ENCODE data around the gene CPSF4L.

The CPSF4L gene

DNA sequence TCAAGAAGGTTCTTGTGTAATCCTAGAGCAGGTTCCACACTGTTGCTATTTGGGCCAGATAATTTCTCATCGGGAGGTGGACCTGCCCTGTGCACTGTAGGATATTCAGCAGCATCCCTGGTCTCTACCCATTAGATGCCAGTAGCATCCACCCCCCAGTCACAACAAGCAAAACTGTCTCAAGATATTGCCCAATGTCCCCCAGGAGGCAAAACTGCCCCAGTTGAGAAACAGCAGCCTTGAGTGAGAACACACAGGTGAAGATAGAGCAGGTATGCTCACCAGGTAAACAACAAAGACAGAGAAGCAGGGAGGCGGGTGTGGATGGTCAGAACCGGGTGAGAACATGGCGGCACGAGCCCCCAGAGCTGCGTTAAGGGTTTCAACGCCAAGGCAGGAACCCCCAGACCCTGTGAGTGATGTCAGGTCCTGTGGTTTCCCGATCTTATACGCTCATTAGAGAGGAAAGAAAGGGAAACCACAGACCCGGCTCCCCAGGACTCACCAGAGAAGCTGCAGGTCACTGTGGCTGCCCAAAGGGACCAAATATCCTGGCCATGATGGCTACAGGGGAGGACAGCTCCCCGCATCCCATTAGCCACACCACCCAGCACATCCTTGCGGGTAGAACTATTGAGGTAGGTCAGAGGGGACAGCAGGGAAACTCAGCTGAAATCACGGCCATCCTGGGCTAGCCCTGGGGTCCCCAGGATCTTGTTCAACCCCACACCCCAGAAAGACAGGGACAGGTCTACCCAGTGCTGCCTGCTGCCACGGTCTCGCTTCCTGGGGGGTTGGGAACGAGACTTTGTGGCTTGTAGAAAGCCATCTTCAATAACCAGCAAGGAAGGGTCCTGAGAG, 28.9 kb upstream of the CPSF4L start:
- no peak for DNase-seq (ENCODE audit: low read depth in 3 of 3, low spot score in 1 of 3)

GRCh38 chr17:73289549-73290254, 28.0 kb upstream of the CPSF4L start:
- DNase-seq (ENCODE audit: low read depth in 3 of 3, low spot score in 1 of 3) = no peak

- DNase-seq (ENCODE audit: low read depth in 3 of 3, low spot score in 1 of 3) = no peak
Observed at GRCh38 chr17:73288534-73289302, 27.0 kb upstream of the CPSF4L start.

DNA sequence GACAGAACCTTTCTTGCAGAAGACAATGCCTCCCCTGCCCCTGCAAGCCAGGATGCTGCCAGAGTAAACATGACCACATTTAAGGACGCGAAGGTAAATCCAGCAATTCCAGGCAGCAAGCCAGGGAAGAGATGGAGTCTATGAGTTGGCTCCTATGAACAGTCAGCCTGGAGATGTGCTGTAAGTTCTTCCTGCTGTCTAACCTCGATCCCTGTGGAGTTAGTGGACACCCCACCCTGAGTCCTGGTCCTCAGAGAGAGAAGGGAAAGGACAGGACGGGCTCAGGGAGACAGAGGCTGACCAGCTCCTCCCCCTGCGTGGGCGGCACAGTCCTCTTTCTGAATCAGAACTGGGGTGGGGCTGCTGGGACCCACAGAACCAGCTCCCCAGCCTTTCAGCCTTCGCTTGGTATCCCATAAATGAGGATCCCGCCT, 25.2 kb upstream of the CPSF4L start:
- DNase-seq (ENCODE audit: low read depth in 3 of 3, low spot score in 1 of 3) = no peak

DNA sequence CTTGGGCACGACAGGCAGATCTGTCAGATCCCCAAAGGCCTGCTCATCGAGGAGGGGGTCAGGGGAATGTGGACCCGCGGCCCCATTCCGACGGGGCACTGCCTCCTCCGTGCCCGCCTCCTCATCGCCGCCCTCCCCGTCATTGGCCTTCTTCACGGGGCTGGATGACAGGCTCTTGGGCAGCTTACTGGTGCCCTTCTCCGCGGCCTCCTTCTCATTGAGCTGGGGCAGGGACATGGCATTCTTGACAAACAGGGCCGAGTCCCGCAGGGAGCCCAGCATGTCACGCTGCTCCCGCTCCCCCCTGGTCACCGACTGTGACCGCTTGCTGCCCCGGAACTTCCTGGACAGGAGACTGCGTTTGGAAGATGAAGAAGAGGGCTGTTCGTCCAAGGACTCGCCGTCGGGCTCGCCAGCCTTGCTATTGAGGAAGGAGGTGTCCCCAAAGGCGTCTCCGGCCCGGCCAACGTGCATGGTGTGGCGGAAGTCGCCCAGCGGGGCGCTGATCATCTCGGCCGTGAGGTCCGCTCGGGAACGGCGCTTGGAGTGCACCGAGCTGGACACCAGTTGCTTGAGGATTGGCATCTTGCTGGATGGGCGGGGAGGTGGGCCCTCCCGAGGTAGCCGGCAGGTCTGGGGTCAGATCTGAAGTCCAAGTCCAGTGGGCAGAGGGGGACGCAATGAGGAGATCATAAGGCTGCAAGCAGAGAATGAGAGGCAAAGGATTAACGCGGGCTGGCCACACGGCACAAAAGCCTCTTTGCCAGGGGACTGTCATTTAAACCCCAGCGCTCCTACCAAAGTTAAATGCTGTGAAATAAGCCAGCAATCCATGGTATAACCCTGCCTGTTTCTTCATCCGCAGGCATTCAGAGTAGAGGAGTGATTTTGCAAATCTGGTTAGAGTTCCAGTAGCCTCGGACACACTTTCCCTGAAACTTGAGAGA, 24.5 kb upstream of the CPSF4L start:
- DNase-seq (ENCODE audit: low read depth in 3 of 3, low spot score in 1 of 3) = no peak

DNA sequence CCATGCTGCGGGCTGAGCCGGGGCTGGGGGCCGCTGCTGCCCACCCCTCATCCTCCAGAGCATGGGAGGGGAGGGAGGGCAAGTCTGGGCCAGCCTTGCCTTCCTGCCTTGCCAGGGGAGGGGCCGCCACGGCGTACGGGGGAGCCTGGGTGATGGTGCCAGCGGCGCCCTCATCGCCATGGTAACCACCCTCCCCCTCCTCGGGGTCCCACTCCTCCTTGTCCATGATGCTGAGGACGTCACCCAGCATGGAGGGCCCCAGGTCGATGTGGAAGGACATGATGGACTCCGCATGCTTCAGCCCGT, 23.9 kb upstream of the CPSF4L start:
- DNase-seq (ENCODE audit: low read depth in 3 of 3, low spot score in 1 of 3) = no peak

- no peak for DNase-seq (ENCODE audit: low read depth in 3 of 3, low spot score in 1 of 3)
Observed at GRCh38 chr17:73284906-73285602, 23.4 kb upstream of the CPSF4L start.

- no peak for DNase-seq (ENCODE audit: low read depth in 3 of 3, low spot score in 1 of 3)
Observed at GRCh38 chr17:73284354-73284753, 22.7 kb upstream of the CPSF4L start.

- DNase-seq (ENCODE audit: low read depth in 3 of 3, low spot score in 1 of 3) = no peak
Observed at GRCh38 chr17:73283841-73284282, 22.2 kb upstream of the CPSF4L start.

GRCh38 chr17:73283250-73283649, 21.6 kb upstream of the CPSF4L start:
- no peak for DNase-seq (ENCODE audit: low read depth in 3 of 3, low spot score in 1 of 3)

DNA sequence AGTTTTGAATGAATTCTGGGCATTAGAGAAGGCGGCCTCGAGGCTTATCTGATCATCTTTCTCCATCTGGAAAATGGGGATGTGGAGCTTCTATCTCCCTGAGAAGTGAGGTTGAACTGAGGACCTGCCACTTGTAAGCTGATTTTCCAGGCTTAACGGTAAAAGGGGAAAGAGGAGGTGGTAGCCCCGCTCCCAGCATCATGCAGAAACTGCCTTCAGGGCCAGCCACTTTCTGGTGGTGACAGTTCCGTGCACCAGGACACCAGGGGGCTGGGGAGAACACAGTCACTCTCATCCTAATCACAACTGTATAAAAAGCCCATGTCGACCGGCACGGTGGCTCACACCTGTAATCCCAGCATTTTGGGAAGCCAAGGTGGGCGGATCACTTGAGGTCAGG, 20.9 kb upstream of the CPSF4L start:
- DNase-seq (ENCODE audit: low read depth in 3 of 3, low spot score in 1 of 3) = no peak

DNA sequence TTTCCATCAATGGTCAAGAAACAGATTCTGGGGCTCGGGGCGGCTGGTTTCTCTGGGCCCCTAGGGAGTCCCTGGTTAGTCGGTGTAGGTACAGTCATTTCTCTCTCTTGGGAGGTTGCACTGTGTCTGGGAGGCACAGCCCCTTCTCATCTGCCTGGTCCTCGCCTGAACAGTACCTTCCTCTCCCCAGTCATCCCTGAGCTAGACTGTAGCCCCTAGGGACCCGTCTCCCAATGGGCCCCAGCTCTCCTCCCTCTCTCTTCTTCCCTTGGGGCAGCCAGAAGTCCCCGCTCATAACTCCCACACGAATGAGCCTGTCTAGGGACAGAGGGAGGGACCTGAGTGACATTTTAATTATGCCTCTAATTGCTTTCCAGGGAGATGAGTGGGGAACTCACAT, 20.2 kb upstream of the CPSF4L start:
- no peak for DNase-seq (ENCODE audit: low read depth in 3 of 3, low spot score in 1 of 3)

GRCh38 chr17:73280191-73280590, 18.5 kb upstream of the CPSF4L start:
- DNase-seq (ENCODE audit: low read depth in 3 of 3, low spot score in 1 of 3) = no peak

DNA sequence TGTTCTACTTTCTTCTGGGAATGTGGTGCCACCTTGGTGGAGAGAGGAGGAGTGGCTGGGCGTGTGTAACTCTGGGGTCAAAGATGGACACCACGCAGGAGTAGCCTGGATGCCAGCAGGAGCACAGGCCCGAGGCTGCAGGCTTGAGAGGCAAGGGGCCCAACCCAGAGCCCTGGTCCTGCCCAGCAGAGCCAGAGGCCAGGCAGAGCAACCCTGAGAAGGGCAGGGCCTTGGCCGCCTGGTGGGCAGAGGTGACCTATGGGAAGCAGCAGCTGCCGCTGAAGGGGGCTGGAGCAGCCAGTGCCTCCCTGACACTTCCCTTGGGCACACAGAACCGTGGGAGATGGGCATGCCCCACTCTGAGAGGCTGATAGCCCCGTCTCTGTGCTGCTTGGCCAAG, 18.0 kb upstream of the CPSF4L start:
- no peak for DNase-seq (ENCODE audit: low read depth in 3 of 3, low spot score in 1 of 3)

DNA sequence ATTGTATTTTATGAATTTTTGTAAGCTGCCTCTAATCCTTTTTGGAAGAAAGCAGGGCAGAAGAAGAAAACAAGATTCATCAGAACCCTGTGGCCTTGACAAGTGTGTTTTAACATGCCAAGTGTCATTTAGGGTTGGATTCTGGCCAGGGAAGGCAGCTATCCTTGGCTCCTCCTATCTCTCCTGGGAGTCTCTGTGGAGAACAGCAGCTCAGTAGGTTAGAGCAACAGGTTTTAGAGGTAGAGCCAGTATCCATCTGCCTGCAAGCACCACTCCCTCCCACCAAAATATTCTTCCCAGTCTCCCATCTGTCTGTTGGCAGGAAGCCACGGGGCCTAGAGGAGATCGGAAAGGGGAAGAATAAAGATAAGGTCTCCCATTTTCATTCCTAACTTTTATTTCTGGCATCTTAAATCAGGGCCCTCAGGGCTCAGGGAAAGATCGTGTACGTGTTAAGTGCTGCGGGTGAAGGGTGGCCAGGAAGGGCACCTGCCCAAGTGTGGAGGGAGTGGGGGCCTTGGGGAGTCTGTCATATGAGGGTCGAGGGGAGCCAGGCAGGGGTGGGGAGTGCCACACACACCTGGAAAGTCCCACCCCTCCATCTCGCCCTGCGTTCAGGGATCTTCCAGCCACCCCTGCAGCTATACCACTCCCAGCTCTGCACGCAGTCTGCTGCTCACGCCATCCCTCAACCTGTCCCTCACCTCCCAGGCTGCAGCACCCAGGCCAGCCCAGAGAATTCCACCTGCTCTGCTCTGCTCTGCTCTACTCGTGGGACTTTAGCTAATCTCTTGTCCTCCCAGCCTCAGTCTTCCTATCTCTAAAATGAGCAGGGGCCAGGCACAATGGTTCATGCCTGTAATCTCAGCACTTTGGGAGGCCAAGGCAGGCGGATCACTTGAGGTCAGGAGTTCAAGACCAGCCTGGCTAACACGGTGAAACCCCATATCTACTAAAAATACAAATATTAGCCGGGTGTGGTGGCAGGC, 17.1 kb upstream of the CPSF4L start:
- no peak for DNase-seq (ENCODE audit: low read depth in 3 of 3, low spot score in 1 of 3)

GRCh38 chr17:73278049-73278464, 16.4 kb upstream of the CPSF4L start:
- DNase-seq (ENCODE audit: low read depth in 3 of 3, low spot score in 1 of 3) = no peak

DNA sequence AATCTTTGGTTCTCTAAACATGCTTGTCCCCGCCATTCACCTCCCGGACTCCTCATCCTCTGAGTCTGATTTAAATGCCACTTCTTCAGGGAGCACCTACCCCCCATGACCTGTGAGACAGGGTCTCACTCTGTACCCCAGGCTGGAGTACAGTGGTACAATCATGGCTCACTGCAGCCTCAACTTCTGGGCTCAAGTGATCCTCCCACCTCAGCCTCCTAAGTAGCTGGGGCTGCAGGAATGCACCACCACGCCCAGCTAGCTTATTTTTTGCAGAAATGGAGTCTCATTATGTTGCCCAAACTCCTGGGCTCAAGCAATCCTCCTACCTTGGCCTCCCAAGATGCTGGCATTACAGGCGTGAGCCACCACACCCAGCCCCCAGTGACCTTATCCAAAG, 12.8 kb upstream of the CPSF4L start:
- DNase-seq (ENCODE audit: low read depth in 3 of 3, low spot score in 1 of 3) = no peak

- no peak for DNase-seq (ENCODE audit: low read depth in 3 of 3, low spot score in 1 of 3)
Observed at GRCh38 chr17:73272906-73273218, 11.2 kb upstream of the CPSF4L start.

DNA sequence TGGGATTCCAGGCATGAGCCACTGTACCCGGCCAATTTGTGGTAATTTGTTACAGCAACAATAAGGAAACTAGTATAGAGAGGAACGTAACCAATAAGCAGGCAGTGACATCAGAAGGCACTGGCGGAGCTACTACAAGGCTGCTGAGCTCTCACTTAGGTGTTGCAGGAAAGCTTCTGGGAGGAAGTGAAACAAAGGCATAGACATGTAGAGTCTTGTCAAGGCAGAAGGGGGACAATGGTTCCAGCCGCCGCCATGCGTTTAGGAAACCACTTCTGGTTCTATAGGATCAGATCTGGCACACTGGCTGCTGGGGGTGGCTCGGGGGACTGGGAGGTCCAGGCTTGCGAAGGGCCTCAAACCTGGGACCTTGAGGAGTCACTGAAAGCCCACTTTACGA, 9.4 kb upstream of the CPSF4L start:
- DNase-seq (ENCODE audit: low read depth in 3 of 3, low spot score in 1 of 3) = no peak

Measured in stimulated activated CD4-positive, alpha-beta T cell treated with anti-CD3 and anti-CD28 coated beads, TNF-alpha, amount 100 ng/mL, for 1 hour (primary cell).